HG03108 (cell line): ENCODE data around the gene TLCD3B.
"Not testable (repeated sequence)": the region's sequence is repeated elsewhere in the genome, so short reads cannot be mapped to it uniquely, and the experiment has no call there.

ENCODE experiments used
- ATAC-seq: cut with Tn5 transposase; IDR thresholded peaks from one replicate; pipeline ENCODE4 v1.9.1; 2021; ENCODE audit warnings: moderate library complexity; ENCODE audit not compliant: unreplicated experiment

TLCD3B gene

DNA sequence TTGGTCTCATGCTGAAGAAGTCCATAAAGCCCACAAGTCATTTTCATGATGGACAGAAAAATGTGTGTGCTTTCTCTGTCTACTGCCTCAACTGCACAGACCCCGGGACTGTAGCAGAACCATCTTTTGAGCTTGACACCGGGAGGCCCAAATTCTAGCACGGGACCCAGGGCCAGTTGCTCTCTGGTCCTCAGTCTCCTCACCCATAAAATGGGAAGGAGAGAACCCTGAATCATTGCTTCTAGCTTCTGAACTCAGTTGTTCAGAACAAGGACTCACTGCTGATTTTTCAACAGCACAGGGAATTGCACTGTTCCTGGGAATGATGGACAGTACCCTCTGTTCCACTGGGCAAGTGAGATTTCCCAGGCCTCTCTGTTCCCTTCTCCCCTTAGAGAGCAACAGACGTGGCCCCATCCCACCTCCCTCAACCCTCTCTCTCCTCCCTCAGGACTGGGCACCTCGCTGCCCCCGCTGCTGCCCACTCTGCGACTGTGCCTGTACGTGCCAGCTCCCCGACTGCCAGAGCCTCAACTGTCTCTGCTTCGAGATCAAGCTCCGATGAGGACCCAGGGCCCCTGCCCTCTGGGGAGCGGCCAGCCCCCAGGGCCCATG lies 32.3 kb upstream of the TLCD3B start:
- ATAC-seq: no peak

DNA sequence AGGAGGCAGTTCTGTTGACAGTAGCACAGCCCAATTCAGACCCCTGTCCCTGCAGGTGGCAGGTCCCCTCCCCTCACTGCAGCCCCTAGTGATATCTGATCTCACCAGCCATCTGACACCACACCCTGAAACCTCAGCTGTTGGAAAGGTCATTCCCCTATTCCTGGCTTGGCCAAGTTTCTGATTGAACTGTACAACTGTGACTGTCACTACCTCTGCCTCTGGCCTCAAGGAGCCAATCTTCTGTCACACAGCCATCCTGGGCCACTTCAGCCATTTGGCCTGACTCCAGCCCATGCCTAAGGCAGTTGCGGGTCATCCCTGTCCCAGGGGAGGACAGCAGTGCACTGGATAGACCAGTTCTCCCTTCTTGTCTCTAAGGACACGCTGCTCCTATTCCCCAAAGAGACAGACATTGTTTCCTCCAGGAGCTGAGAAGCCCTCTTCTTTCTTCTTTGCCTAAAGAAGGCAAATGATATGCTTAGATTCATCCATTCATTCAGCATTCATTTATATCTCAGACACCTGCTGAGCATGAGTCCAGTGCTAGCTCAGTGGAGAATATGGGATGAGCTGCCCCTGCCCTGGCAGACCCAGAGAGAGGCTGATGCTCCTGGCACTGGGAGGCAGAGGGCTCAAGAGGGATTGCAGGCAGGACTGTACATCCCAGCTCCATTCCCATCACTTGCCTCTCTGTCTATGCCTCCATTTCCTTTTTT lies 29.9 kb upstream of the TLCD3B start:
- no peak for ATAC-seq

DNA sequence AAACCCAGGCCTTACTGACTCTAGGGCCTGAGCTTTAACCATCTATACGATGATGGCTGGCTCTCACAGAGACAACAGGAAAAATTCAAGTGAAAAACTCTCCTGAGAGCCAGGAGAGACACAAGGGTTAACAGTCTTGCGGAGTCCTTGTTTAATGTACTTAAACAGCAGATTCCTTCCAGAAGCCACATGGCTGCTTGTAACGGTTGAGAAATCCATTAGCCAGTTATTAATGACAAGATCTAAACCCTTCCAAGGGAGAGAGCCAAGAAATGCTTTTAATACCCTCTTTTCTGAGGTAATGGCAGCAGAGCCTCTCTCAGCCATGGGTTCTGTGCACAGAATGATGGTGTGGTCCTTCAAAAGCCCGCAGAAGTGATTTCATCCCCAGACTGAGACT lies 29.3 kb upstream of the TLCD3B start:
- ATAC-seq: no peak

DNA sequence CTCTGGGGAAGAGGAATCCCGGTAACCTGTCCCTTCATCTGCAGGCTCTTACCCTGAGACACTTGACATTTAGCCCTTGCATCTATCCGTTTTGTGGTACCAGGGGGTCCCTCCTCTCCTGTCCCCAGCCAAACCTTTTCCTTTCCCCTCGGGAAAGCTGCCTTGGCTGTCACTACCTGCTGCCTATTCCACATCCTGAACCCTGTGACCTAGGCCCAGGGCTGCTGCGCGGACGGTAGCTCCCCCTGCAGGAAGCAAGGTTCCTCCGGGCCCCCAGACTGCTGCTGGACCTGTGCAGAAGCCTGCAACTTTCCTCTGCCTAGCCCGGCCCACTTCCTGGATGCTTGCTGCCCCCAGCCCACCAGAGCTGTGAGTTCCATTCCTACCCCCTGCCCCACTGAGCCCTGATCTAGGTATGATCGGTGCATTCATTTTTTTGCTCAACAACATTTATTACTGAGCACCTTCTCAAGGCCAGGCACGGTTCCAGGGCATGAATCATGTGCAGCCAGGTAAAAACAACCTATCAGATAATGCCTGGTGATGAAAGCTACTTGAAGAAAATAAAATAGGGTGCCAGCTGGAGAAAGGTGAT lies 24.0 kb upstream of the TLCD3B start:
- ATAC-seq: no peak

DNA sequence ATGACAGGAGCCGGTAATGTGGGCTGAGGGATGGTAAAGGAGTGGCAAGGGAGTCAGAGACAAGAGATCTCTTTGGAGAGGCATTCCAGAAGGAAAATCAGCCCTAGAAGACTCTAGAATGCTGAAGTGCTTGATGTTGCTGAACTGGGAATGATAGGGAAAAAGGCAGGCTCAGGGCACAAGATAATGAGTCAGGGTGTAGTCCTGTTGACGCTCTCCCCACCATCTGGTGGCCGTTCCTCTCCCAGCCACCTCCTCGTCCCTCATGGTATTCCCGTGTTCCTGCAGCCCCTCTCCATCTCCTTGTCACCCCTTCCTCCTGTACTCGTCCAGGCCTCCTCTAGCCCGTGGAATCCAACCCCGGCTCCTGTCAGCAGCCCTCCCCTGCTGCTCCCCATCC lies 23.4 kb upstream of the TLCD3B start:
- ATAC-seq: no peak

DNA sequence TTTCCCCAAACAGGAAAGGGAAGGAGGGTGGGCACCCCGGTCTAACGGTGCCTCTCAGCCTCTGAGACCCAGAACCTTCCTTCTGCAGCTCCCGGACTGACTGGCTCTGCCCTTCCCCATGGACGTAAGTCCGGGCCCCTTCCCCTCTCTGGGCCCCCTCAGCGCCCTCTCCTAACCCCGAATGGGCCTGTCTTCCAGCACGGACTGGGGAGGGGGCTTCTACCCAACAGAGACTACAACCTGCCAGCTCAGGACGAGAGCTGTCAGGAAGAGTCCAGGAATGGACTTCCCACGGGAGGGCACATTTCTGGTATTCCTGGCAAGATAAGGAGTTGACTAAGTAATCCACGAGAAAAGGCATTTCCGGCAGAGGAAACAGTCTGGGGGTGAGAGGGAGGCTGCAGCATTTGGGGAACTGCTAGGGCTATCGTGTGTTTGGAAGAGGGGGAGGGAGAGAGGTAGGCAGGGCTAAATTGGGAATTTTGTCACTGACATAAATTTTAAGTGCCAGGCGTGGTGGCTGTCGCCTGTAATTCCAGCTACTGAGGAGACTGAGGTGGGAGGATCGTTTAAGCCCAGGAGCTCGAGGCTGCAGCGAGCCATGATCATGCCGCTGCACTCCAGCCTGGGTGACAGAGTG lies 22.4 kb upstream of the TLCD3B start:
- peak; percentile 9 for ATAC-seq

DNA sequence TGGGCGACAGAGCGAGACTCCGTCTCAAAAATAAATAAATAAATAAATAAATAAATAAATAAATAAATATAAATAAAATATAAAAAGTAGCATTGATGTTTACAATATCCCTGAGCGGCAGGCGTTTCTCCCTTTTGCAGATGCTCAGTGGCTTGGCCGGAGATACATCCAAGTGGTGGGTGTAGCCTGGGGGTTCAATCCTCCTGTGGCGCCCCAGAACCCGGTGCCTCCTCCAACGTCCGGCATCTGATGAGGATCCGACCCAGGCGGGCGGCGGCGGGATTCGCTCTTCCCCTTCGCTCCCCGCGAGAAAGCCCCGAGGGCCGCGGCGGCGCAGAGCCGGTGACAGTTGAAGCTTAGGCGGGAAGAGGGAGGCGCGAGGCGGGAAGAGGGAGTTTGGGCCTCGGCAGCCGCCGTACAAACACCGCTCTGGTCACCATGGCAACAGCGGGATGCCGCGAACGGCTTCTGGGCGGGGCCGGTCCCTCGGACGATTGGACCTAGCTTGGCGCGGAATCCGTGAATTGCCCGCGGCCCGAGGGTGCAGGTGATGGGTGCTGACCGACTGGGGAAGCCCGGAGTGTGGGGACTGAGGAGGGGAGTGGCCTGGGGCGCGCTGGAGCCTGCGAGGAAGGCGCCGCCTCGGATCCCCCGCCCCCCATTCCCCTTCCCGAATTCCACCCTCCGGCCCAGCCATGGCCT lies 21.8 kb upstream of the TLCD3B start:
- ATAC-seq: peak; percentile 54

DNA sequence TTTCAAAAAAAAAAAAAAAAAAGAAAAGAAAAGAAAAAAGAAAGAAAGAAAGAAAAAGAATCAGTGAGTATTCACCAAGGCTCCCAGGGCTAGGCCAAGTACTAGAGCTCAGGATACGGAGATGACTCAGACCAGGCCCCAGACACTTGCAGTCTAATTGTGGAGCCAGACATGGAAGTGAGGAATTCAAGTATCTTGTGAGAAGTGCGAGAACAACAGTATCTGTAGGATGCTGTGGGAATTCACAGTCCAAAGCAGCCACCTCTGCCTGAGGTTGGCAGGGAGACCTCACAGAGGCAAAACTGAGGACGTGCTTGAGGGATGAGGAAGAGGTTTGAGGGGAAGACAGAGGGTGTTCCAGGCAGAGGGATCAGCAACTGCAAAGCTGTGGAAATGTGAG lies 20.4 kb upstream of the TLCD3B start:
- no peak for ATAC-seq

DNA sequence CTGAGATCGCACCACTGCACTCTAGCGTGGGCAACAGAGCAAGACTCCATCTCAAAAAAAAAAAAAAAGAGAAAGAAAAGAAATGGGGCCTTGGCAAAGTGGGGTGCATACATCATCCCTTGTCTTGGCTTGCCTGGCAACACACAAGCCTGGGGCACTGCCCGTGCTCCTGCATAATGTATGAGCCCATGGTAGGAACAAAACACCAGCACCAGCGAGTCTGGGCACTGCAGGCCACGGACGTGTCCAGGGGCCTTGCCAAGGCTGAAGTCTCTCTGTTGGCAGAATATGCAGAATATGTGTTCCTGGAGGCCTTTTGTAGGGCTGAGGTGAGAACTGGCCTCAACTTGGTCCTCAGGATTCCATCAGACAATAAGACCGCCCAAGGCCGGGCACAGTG lies 18.8 kb upstream of the TLCD3B start:
- no peak for ATAC-seq

DNA sequence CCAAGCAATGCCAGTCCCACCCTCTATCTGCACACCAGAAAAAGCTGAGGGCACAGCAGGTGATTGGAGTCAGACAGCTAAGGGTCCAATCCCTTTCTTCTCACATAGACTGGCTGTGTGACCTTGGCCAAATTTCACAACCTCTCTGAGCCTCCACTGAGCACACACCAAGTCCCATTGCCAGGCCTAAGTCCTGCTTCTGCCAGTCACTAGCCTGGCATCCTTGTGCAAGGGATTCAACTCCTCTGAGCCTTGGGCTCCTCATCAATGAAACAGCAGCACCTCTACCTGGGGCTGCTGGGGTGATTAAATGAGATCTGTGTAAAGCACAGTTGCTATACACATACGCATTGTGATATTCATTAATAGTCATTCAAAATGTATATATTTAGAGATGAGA lies 15.5 kb upstream of the TLCD3B start:
- ATAC-seq: no peak

DNA sequence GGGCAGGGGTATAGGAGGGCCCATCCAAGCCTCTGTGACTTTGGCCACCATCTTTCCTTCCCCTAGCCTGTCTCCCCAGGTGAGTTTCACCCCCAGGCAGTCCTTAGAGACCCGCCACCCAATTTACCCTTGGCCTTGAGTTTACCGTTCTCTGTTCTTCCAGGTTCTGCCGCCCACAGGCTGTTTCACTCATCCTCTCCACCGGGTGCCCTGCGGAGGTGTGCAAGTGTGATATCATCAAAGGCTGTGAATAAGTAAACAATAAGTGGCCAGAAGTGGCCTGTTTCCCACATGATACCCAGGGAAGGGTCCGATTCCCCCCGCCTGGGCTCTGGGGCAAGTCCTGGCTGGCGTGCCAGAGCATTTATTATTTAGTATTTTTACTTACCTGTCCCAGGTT lies 15.1 kb upstream of the TLCD3B start:
- ATAC-seq: no peak

DNA sequence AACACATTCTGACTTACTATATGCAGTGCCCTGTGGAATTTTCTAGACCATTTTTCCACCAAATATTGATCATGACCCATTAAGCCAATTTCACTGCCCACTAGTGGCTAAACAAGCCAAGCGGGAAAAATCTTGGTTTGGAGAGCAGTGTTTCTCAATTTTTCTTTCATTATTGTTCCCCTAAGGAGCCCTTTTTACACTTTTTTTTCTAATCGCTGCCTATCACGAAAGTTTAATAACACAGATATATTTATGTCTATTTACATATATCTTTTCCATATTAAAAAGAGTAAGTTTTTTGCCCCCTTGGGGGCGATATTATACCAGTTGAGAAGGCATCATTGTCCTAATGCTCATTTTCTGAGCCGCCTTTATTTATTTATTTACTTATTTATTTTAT lies 10.8 kb upstream of the TLCD3B start:
- no peak for ATAC-seq

DNA sequence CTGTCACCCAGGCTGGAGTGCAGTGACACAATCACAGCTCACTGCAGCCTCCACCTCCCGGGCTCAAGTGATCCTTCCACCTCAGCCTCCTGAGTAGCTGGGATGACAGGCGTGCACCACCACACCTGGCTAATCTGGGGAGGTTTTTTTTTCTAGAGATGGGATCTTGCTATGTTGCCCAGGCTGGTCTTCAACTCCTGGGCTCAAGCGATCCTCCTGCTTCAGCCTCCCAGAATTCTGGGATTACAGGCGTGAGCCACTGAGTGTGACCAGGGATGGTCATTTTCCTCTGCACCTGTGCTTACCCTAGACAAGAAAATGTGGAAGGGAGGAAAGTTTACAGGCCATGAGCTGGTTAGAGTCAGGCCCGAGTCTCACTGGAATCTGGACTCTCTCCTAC lies 9.6 kb upstream of the TLCD3B start:
- not testable (repeated sequence) for ATAC-seq

DNA sequence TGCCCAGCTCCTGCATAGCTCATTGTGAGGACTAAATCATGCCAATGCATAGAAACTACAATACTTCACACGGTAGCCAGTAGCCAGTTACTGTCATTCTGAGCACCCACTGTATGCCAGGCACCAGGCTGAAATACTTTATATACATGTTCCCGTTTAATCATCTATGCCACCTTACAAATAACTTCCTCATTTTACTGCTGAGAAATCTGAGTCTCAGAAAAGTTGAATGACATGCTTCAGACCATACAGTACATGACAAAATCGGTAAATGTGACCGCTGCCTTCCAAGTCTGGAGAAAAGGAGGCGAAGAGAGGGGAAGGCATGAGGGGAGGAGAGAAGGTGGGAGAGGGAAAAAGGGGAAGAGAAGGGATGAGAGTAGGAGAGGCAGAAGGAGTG lies 9.2 kb upstream of the TLCD3B start:
- ATAC-seq: no peak

DNA sequence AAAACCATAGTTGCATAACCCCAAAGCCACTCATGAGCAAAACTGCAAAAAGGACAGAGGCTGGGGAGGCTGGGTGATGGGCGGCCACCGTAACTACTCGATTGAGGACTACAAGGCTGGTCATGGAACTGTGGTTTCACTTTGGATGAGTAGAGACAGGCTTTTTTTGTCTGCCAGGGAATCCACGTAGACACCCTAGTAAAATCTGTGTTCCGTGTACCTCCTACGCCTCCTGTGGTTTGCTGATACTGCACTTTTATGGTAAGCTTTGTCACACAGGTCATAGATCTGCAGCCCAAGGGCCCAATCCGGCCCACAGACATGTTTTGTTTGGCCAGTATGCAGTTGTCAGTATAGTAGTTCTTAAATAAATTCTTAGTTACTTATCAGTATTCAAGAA lies 2.2 kb upstream of the TLCD3B start:
- ATAC-seq: no peak

DNA sequence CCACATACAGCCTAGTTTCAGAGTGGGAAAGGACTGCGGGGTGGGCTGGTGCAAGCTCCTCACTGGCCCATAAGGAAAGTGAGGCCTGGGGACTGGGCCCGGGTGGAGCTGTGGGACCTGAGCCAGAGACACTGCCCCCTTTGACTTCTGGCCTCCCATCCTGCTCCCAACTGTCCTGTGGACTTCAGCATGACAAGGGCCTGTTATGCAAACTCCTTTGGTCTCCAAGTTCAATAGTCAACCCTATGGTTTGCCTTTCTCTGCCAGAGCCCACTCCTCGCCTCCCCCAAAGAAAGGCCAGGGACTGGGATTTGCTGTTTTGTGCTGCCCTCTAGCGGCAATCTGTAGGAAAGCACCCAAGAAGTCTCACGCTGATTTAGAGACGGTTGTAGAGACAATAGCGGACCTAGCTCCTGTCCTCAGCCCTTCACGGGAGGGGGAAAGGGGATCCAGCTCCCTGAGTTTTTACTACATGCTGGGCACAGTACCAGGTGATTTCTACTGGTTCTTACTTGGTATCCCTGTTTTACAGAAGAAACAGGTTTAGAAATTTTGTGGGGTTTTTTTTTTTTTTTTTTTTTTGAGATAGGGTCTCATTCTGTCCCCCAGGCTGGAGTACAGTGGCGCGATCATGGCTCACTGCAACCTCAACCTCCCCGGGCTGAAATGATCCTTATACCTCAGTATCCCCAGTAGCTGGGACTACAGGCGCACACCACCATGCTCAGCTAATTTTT lies 1.2 kb upstream of the TLCD3B start:
- ATAC-seq: no peak

DNA sequence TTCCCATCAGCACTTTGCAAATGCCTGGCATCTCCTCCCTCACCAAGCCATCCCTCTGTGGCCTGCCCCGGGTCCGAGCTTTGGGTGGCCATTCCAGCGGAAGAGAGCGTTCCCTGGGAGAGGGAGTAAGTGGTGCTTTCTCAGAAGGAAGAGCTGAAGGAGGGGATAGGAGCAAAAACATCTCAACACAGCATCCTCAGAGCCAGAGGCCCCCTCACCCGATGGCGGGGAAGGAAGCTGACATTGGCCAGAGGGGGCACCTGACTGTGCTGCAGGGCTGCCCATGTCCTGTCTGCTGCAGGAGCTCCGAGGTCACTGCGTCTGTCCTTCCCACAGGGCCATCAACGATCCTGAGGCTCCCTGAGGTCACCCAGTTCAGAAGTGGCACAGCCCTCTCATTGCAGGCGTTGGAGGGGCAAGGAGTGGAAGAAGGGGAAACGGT lies 427 bp upstream of the TLCD3B start:
- ATAC-seq: no peak

DNA sequence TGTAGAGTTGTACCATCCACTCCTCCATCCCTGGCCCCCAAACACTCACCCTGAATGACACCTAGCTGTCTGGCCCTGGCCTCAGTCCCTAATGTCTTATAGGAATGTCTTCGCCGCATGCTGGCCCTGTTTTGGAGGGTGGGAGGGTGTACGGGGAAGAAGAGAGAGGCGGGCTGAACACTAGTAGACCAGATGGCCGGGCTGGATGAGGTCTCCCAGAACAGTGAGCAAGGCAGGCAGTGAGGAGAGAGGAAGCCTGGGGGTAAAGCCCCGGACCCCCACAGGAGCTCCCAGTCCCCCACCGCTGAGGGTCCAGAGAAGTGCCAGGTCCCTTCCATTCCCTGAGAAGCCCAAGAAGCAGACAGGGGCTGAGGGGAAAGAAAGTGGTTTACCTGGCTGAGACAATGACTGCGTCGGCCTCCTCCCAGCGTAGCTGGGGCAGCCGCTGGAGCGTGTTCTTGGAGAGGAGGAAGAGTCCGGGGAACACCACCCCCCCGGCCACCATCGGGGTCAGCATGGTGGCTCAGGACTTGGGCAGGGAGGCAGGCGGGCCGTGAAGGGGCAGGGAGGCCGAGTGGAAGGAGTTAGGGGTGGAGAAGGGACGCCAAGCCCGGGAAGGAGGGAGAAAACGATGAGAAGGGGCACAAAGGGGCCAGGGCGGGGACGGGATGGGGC lies 923 bp downstream of the TLCD3B start:
- ATAC-seq: no peak

DNA sequence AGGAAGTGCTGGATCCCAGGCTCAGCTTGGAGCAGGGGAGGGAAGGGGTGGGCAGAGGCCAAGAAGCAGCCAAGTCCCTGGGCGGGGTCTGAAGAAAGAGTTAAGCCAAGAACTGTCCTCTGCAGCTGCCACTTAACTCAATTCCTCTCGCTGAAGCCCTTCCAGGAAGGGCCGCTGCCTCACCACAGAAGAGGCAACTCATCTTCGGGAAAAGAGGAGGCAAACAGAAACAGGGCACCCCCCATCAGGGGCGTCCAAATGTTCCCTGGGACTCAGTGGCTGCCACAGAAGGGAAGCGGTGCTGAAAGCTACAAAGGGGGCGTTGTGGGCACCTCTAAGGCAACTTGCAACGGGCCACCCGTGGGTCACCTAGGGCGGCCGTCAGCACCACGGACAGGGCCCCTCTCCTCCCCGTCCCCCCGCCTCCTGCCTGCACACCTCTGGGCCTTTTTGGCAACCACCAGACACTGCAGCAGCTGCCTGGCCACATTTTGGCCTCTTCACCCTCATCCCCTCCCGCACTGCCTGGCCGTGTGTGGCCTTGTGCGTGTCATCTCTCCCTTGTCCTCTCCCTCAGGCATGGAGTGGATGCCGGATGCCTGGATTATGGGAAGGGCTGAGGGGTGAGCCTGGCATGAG lies 2.5 kb downstream of the TLCD3B start:
- no peak for ATAC-seq
